Glutamatergic neuron (in vitro differentiated cells): ENCODE results near the gene OSBPL9. TPM values are rescaled to one million over a fixed set of nuclear protein-coding genes. Genes with fewer than 3 reads are reported as not detected.

Source experiments
- DNase-seq: peaks from one replicate; pipeline ENCODE4 v3.0.0; 2022
- H3K27ac Mint-ChIP-seq: one replicate; pipeline ENCODE4 v1.8.0; 2020; ENCODE audit warnings: mild to moderate bottlenecking, mixed read lengths, inconsistent platforms; ENCODE audit not compliant: unreplicated experiment
- H3K27me3 Mint-ChIP-seq: one replicate; pipeline ENCODE4 v1.8.0; 2020; ENCODE audit warnings: mild to moderate bottlenecking, moderate library complexity, mixed read lengths, inconsistent platforms; ENCODE audit not compliant: unreplicated experiment
- H3K36me3 Mint-ChIP-seq: one replicate; pipeline ENCODE4 v1.8.0; 2020; ENCODE audit warnings: mild to moderate bottlenecking, mixed read lengths, inconsistent platforms; ENCODE audit not compliant: unreplicated experiment
- H3K4me1 Mint-ChIP-seq: one replicate; pipeline ENCODE4 v1.8.0; 2020; ENCODE audit warnings: mild to moderate bottlenecking, low read depth, mixed read lengths, inconsistent platforms; ENCODE audit not compliant: unreplicated experiment
- H3K4me3 Mint-ChIP-seq: one replicate; pipeline ENCODE4 v1.8.0; 2020; ENCODE audit warnings: mild to moderate bottlenecking, mixed read lengths, inconsistent platforms; ENCODE audit not compliant: unreplicated experiment
- H3K9me3 Mint-ChIP-seq: one replicate; pipeline ENCODE4 v1.8.0; 2020; ENCODE audit warnings: mild to moderate bottlenecking, moderate library complexity, mixed read lengths, inconsistent platforms; ENCODE audit not compliant: unreplicated experiment
- CTCF ChIP-seq: fragments of 200-600 bp; sonication (generic); IDR thresholded peaks from one replicate; pipeline ENCODE4 v1.5.0; 2021; ENCODE audit not compliant: partially characterized antibody, unreplicated experiment
- total RNA-seq: library from RNA; stranded (reverse); fragmentation: NEBNext Ultra II Directional; extraction: Animal tissue kit (Norgen Biotek cat#: 25700); gene quantifications from one replicate; pipeline ENCODE4 v1.2.1, GENCODE V29; 2021; ENCODE audit not compliant: unreplicated experiment

The OSBPL9 gene
- total RNA-seq, 1 donor from 2014 or later: 84.6 TPM

GRCh38 chr1:51744506-51745303 lies 127.8 kb downstream of the OSBPL9 start:
- no peak overlapping the region for H3K27ac Mint-ChIP-seq

GRCh38 chr1:51745304-51745570 lies 128.3 kb downstream of the OSBPL9 start:
- H3K36me3 Mint-ChIP-seq: no peaks in the 10 kb centered on the region
- no peaks in the 10 kb centered on the region for H3K4me1 Mint-ChIP-seq
- DNase-seq: no peak
- H3K9me3 Mint-ChIP-seq: no peaks in the 10 kb centered on the region
- H3K4me3 Mint-ChIP-seq: no peak overlapping the region
- no peak for TF ChIP-seq CTCF
- H3K27me3 Mint-ChIP-seq: no peaks in the 10 kb centered on the region
- no peak overlapping the region for H3K27ac Mint-ChIP-seq

More at GRCh38 chr1:51744506-51745303, 127.8 kb downstream of the OSBPL9 start:
- Mint-ChIP-seq H3K36me3 (no peaks in the 10 kb centered on the region), H3K9me3 (no peaks in the 10 kb centered on the region), H3K27me3 (no peaks in the 10 kb centered on the region), H3K4me1 (no peaks in the 10 kb centered on the region), H3K4me3 (no peak overlapping the region)
- no peak for DNase-seq
- no peak for TF ChIP-seq CTCF

- no peak for TF ChIP-seq CTCF
Measured at GRCh38 chr1:51749151-51749550, 132.3 kb downstream of the OSBPL9 start.

GRCh38 chr1:51750218-51750617 lies 133.3 kb downstream of the OSBPL9 start:
- Mint-ChIP-seq H3K27me3 (no peaks in the 10 kb centered on the region), H3K9me3 (no peaks in the 10 kb centered on the region), H3K36me3 (peaks cover 7% of the 10 kb centered on the region), H3K27ac (no peak overlapping the region), H3K4me1 (no peaks in the 10 kb centered on the region), H3K4me3 (no peak overlapping the region)
- TF ChIP-seq CTCF: no peak
- no peak for DNase-seq

More at GRCh38 chr1:51749151-51749550, 132.3 kb downstream of the OSBPL9 start:
- no peak overlapping the region for H3K27ac Mint-ChIP-seq
- no peaks in the 10 kb centered on the region for H3K9me3 Mint-ChIP-seq
- H3K4me1 Mint-ChIP-seq: no peaks in the 10 kb centered on the region
- H3K4me3 Mint-ChIP-seq: no peak overlapping the region
- no peak for DNase-seq
- no peaks in the 10 kb centered on the region for H3K27me3 Mint-ChIP-seq
- peaks cover 7% of the 10 kb centered on the region for H3K36me3 Mint-ChIP-seq

GRCh38 chr1:51750729-51751128 lies 133.8 kb downstream of the OSBPL9 start:
- H3K27ac Mint-ChIP-seq: no peak overlapping the region
- H3K9me3 Mint-ChIP-seq: no peaks in the 10 kb centered on the region
- no peak for DNase-seq
- no peak for TF ChIP-seq CTCF
- H3K27me3 Mint-ChIP-seq: no peaks in the 10 kb centered on the region
- H3K4me1 Mint-ChIP-seq: no peaks in the 10 kb centered on the region
- peaks cover 7% of the 10 kb centered on the region for H3K36me3 Mint-ChIP-seq
- no peak overlapping the region for H3K4me3 Mint-ChIP-seq
